ENCODE measurements around the gene SGPL1. TPM values are rescaled to one million over a fixed set of nuclear protein-coding genes. Genes with fewer than 3 reads are reported as not detected.

SGPL1 gene
- polyA plus RNA-seq, 1 donor from 2014 or later = 12.0 TPM

DNA sequence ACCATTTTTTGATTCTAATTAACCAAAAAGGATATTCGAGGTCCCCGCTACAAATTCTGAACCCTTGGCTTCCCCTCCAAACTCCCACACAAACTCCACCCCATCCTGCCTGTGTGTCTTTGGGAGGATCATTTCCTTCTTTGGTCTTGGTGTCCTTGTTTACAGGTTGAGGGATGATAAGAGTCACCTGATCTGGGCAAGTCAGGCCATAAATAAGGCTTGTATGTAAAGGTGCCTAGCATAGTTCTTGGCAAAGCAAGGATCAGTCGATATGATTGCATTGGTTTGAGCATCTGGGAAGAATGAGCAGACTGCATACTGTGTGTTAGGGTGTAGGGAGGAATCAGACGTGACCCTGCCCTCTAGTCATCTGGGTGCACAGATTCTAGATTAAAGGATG lies 1.6 kb upstream of the SGPL1 start:
- peaks cover 3% of the 10 kb centered on the region for H3K36me3 Mint-ChIP-seq
- H3K9me3 Mint-ChIP-seq = no peaks in the 10 kb centered on the region
- H3K4me3 Mint-ChIP-seq = peak overlapping the region in 2 of 4 donors; percentile 36 to 81
- H3K27me3 Mint-ChIP-seq = no peaks in the 10 kb centered on the region
- H3K27ac Mint-ChIP-seq = peak overlapping the region in 1 of 3 donors; percentile 20
- peaks cover 6 to 19% (median 18%) of the 10 kb centered on the region in 3 donors for H3K4me1 Mint-ChIP-seq

DNA sequence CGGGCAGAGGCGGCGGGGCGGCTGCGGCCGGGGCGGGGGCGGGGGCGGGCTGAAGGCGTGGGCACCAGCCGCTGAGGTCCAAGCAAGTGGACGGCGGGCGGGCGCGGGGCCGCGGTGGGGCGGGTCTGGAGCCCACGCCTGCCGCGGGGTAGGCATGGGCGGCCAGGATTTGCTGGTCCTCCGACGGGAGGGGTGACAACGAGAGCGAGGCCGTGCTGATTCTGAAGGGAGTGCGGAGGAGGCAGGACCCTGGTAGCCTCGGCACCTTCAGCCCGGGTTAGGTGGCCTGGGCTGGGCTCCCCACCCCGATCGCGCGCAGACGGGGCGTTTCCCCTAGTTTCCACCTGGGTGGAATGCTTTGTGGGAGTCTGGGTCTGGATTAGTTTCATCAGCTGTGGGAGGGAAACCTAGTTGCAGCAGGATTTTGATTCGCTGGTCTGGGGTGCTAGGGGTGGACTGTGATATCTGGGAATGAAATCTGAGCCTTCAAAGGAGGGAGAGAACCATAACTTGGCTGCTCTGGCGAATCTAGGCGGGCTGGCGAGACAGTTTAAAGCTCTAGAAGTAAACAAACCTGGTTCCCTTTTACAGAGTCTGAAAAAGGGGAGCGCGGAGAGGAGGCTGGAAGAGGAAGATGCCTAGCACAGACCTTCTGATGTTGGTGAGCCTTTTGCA lies 609 bp downstream of the SGPL1 start:
- Mint-ChIP-seq H3K4me3 (peak overlapping the region; percentile 83 to 97 (median 92)), H3K9me3 (no peaks in the 10 kb centered on the region)

DNA sequence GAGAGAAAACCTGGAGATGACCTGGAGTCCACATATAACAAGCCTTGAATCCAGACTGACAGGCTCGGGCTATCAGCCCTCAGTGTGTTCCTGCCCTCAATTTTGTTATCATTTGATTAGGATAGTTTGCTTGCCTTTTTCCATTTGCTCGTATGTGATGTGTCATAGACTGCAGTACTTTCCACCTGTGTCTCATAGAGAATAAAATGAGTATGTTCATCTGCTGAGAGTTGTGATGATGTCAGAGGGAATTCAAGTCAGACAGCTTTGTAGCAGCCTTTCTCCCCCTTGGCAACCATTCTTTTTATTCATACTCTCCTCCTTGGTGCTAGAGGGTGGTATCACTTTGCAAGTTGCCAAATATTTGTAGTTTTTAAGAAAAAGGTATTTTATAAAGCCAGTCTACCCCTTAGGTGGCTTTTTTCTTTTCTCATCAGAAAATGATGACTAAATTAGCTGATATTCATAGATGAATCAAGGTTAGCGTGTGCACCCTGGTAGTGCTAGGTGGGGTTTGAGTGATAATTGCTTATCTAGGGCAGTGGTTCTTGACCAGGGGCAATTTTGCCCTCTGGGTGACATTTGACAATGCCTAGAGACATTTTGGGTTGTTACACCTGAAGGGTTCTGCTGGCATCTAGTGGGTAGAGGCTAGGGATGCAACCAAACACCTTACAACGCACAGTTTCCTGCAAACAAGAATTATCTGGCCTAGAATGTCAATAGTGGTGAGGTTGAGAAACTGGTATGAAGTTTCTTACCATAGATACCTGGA lies 5.4 kb downstream of the SGPL1 start:
- H3K4me3 Mint-ChIP-seq = no peak overlapping the region
- no peaks in the 10 kb centered on the region for H3K27me3 Mint-ChIP-seq
- no peak overlapping the region for H3K27ac Mint-ChIP-seq
- no peaks in the 10 kb centered on the region for H3K36me3 Mint-ChIP-seq
- H3K4me1 Mint-ChIP-seq = peaks cover 7 to 30% (median 21%) of the 10 kb centered on the region in 3 donors
- no peaks in the 10 kb centered on the region for H3K9me3 Mint-ChIP-seq

More for the DNA sequence above, 609 bp downstream of the SGPL1 start:
- peak overlapping the region; percentile 79 to 98 (median 92) for H3K27ac Mint-ChIP-seq
- H3K4me1 Mint-ChIP-seq = peaks cover 8 to 25% (median 23%) of the 10 kb centered on the region in 3 donors
- peaks cover 3% of the 10 kb centered on the region for H3K36me3 Mint-ChIP-seq
- no peaks in the 10 kb centered on the region for H3K27me3 Mint-ChIP-seq

DNA sequence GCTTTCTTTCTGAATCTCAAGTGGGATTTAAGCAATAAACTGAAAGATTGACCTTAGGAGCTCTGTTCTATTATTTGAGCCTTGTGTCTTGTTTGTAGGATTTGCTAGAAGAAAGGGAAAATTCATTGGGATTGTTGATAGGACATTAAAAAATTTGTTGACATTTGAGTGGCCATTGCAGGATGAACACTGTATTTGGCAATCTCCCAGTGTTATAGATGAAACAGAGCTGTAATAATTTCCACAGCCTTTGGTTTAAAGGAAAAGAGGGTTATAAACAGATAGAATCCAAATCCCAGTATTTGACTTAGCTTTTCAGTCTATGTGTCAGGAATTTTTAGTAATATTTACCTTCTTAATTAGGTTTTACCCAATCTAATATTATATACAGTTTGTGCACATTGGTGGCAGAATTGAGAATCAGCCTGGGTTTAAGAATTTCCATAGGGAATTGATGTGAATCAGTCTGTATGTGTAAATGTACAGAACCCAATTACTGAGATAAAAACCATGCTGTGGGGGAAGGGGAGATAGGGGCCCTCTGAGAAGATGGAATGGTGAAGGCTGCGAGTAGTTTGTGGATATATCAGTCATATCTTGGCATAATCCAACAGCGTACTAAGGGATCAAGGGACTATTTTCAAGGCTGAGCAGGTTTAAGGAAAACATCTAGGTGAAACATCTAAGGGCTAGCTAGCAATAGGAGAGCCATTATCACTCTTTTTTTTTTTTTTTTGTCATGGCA lies 6.5 kb downstream of the SGPL1 start:
- no peak overlapping the region for H3K4me3 Mint-ChIP-seq
- no peaks in the 10 kb centered on the region for H3K36me3 Mint-ChIP-seq
- no peak overlapping the region for H3K27ac Mint-ChIP-seq
- no peaks in the 10 kb centered on the region for H3K9me3 Mint-ChIP-seq
- peaks cover 8 to 25% (median 16%) of the 10 kb centered on the region in 3 donors for H3K4me1 Mint-ChIP-seq
- no peaks in the 10 kb centered on the region for H3K27me3 Mint-ChIP-seq

DNA sequence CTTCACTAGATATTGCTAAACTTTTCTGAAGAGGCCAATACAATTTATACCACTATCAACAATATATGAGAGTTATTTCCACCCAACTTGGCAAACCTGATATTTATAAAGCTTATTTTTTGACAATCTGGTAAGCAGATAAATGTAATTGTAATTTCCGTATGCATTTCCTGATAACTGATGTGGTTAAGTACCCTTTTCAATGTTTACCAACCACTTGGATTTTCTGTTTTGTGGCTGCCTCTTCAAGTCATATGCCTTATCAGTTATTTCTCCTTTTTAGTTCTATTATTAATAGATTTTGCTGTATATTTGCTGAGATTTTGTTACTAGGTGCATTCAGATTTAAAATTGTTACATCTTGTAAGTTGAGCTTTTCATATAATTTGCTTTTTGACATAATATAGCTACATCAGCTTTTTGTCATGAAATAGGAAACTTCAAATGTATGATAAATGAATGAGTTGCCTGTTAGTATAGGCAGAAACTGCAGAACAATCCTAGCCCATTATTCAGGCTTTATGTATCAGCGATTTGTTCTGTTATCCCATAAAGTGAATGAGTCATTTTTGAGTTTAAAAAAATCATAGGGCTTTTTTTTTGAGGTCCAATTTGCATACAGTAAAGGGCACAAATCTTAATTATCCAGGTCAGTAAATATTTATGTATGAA lies 11.5 kb downstream of the SGPL1 start:
- Mint-ChIP-seq H3K36me3 (peaks cover 9% of the 10 kb centered on the region), H3K27ac (no peak overlapping the region), H3K27me3 (no peaks in the 10 kb centered on the region), H3K4me3 (no peak overlapping the region), H3K9me3 (no peaks in the 10 kb centered on the region), H3K4me1 (peaks cover 5 to 9% (median 6%) of the 10 kb centered on the region in 3 donors)

DNA sequence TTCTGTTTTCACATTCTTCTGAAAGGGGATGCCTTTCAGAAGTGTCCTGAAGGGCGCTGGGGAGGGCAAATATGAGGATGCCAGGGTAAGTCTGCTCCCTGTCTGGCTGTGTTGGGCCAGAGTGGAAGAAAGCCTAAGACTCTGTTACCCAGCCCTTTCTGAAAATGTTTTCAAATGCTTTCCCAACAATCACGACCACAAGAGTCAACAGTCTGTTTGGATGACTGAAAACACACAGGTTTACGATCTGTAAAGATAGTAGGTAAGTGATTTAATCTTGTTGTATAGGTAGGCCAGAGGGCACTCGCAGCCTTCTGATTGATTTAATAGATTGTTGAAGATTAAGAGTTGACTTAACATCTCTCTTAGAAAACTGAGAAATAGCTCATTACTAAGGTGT lies 13.2 kb downstream of the SGPL1 start:
- Mint-ChIP-seq H3K4me3 (no peak overlapping the region), H3K27me3 (no peaks in the 10 kb centered on the region), H3K4me1 (peaks cover 3 to 10% (median 10%) of the 10 kb centered on the region in 3 donors), H3K9me3 (no peaks in the 10 kb centered on the region), H3K27ac (peak overlapping the region in 1 of 3 donors; percentile 47), H3K36me3 (peaks cover 13% of the 10 kb centered on the region)

DNA sequence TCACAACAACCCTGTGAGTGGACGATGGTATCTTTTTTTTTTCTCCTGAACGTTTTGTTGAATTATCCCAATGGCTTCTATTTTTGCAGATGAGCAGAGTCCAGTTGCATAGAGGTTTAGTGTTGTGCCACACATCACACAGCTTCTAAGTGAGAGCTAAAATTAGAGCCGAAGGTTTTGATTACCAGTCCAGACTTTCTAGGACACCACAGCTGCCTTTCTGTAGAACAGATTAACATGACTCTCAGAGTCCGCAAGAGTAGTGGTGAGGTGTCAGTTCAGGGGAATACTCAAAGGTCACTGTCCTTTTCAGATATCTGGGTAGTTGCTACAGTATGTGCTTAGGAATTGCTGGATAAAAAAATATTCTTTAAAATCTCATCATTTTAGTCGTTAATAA lies 13.8 kb downstream of the SGPL1 start:
- Mint-ChIP-seq H3K4me3 (no peak overlapping the region), H3K9me3 (no peaks in the 10 kb centered on the region), H3K27ac (peak overlapping the region in 1 of 3 donors; percentile 47), H3K4me1 (peaks cover 3 to 16% (median 8%) of the 10 kb centered on the region in 3 donors), H3K36me3 (peaks cover 14% of the 10 kb centered on the region), H3K27me3 (no peaks in the 10 kb centered on the region)

DNA sequence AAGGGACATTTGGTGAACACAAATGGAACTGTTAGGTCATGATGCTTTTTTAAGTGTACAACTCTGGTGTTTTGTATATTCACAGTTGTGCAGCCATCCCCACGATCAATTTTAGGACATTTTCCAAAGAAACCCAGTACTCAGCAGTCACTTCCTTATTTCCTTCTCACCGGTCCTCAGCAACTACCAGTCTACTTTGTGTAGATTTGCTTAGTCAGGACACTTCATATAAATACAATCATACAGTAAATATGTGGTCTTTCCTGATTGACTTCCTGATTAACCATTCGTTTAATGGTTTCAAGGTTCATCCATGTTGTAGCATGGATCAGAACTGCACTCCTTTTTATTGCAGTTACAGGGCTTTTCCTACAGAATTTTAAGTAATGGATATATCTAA lies 14.4 kb downstream of the SGPL1 start:
- H3K36me3 Mint-ChIP-seq = peaks cover 14% of the 10 kb centered on the region

DNA sequence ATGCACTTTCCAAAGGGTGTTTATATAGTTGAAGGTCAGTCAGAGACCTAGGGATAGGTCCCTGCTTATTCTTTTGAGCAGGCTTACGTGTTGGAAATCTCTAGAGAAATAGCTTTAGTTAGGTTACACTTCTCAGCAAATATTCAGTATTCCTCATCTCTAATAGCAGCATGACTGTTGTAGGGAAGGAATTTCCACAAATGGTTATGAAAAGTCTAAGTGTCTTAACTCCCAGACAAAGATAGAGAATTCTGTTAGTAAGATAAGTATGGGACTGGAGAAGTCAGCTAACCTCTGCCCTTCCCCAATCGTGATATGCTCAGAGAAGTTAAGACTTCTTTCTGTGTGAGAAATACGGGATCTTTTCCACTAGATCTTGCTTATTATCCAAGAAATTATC lies 16.5 kb downstream of the SGPL1 start:
- Mint-ChIP-seq H3K27ac (no peak overlapping the region), H3K4me3 (no peak overlapping the region), H3K27me3 (no peaks in the 10 kb centered on the region), H3K4me1 (peaks cover 1 to 17% (median 8%) of the 10 kb centered on the region in 3 donors), H3K36me3 (peaks cover 18% of the 10 kb centered on the region), H3K9me3 (peaks cover 0 to under 1% (median 0%) of the 10 kb centered on the region in 3 donors)

More for the DNA sequence above, 14.4 kb downstream of the SGPL1 start:
- no peak overlapping the region for H3K4me3 Mint-ChIP-seq
- peaks cover 3 to 17% (median 8%) of the 10 kb centered on the region in 3 donors for H3K4me1 Mint-ChIP-seq
- H3K27ac Mint-ChIP-seq = no peak overlapping the region
- H3K9me3 Mint-ChIP-seq = no peaks in the 10 kb centered on the region
- H3K27me3 Mint-ChIP-seq = no peaks in the 10 kb centered on the region

DNA sequence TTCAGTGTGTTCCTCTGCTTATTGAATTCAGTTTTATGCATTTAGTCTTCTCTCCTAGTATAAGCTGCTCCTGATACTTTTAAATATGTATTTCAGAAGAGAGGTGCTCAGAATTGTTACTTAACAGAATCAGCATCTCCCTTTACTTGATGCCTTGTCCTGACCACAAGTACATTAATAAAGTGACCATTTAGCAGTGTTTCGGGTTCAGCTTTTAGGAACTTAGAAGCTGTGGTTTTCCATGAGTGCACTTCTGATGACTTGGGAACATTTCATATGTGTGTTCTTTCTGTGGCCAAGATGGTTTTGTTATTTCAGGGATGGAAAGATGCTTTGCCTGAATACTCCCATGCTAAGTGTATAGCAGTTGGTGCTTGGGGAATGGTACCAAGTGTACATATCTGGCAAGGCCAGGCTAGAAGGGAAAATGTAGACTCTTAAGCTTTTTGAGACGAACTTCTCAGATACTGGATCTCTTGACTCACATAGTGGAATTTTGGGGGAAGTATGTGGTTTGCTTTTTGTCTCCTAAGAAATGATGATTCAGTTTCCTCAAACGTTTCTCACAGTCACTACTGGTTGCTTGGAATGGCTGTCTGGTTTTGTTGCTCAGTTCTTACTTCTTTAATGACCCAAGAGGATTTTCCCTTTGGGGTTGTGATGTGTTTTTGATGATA lies 17.2 kb downstream of the SGPL1 start:
- no peaks in the 10 kb centered on the region for H3K27me3 Mint-ChIP-seq
- peaks cover 1 to 17% (median 6%) of the 10 kb centered on the region in 3 donors for H3K4me1 Mint-ChIP-seq
- peaks cover 21% of the 10 kb centered on the region for H3K36me3 Mint-ChIP-seq
- H3K9me3 Mint-ChIP-seq = peaks cover 0 to 8% (median 2%) of the 10 kb centered on the region in 3 donors
- H3K4me3 Mint-ChIP-seq = no peak overlapping the region
- no peak overlapping the region for H3K27ac Mint-ChIP-seq

DNA sequence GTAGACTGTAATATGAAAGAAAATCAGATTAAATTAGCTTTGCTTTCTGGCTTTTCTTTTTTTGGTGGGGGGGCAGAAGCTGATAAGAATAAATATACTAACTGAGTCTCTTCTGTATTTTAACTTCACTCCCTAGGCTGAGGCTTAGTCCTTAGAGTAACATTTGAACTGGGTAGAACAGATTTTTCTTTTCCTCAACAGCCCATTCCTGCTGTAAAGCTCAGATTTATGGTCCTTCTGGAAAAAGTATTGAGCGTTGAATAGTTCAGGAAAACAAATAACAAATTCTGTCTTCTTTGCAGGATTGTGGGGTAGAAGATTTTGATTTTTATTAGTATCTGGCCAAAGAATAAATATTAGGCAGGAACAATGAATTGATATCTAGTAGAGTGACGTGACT lies 17.9 kb downstream of the SGPL1 start:
- Mint-ChIP-seq H3K9me3 (peaks cover 0 to 8% (median 2%) of the 10 kb centered on the region in 3 donors), H3K4me3 (no peak overlapping the region), H3K4me1 (peaks cover 1 to 17% (median 7%) of the 10 kb centered on the region in 3 donors), H3K27ac (no peak overlapping the region), H3K36me3 (peaks cover 25% of the 10 kb centered on the region), H3K27me3 (no peaks in the 10 kb centered on the region)

DNA sequence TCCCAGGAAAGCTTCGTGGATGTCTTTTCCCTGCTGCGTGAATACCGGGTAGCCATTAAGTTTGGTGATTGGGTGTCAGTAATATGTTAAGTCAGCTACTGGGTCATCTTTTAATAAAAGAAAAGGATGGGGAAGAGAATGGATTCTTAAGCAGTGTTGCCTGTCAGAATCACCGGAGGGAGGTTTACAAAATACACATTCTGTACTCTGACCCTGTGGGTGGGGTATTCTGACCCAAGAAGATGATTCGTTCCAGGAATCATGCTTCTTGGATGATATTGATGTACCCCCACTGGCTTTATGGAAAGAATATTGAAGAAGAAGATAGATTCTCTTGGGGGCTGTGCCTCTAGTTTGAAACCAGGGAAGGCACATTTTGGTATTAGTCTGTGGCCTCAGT lies 18.3 kb downstream of the SGPL1 start:
- Mint-ChIP-seq H3K27ac (no peak overlapping the region), H3K9me3 (peaks cover 0 to 8% (median 2%) of the 10 kb centered on the region in 3 donors), H3K4me3 (no peak overlapping the region), H3K4me1 (peaks cover 1 to 17% (median 7%) of the 10 kb centered on the region in 3 donors), H3K36me3 (peaks cover 25% of the 10 kb centered on the region), H3K27me3 (no peaks in the 10 kb centered on the region)

DNA sequence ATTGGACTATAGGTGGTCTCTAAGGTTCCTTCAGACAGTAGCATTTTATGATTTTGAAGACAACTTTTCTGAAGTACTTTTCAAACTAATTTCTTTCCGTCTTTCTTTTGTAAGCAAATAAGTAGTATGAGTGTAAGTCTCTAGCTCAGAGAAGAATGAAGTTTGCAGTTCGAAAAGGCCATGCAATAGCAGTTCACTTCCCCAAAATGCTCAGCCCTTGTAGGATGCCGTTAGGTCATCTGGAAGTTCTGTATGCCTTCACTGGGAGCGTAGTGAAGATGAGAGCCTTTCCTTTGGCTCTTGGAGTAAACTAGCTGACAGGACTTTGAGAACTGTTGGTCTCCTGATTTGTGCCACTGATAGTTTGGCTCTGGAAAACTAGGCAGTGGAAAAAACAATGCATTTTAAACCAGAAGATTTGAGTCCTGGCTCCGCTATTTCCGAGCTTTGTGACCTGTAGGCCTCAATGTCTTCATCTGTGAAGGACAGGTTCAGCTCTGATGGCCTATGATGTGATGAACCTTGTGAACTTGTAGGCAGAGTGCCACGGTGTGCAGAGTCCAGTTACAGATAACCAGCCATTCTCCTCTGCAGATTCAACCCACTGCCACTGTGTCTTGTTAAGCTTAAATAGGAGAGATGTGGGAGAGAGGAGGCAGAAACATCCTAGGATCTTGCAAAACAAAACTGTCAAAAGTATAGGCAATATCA lies 18.8 kb downstream of the SGPL1 start:
- Mint-ChIP-seq H3K4me3 (no peak overlapping the region), H3K27me3 (no peaks in the 10 kb centered on the region), H3K27ac (no peak overlapping the region), H3K36me3 (peaks cover 25% of the 10 kb centered on the region), H3K4me1 (peaks cover 1 to 17% (median 7%) of the 10 kb centered on the region in 3 donors), H3K9me3 (peaks cover 0 to 8% (median 2%) of the 10 kb centered on the region in 3 donors)

All from IgD-negative memory B cell (primary cell).